IPS DF 4.7 (cell line): ENCODE results near the gene ZNF213.

Experiments used
- DNase-seq: peaks from one replicate; pipeline ENCODE4 v3.0.0-alpha.2; 2013; ENCODE audit warnings: low spot score; ENCODE audit errors: extremely low read depth

ZNF213 gene

DNA sequence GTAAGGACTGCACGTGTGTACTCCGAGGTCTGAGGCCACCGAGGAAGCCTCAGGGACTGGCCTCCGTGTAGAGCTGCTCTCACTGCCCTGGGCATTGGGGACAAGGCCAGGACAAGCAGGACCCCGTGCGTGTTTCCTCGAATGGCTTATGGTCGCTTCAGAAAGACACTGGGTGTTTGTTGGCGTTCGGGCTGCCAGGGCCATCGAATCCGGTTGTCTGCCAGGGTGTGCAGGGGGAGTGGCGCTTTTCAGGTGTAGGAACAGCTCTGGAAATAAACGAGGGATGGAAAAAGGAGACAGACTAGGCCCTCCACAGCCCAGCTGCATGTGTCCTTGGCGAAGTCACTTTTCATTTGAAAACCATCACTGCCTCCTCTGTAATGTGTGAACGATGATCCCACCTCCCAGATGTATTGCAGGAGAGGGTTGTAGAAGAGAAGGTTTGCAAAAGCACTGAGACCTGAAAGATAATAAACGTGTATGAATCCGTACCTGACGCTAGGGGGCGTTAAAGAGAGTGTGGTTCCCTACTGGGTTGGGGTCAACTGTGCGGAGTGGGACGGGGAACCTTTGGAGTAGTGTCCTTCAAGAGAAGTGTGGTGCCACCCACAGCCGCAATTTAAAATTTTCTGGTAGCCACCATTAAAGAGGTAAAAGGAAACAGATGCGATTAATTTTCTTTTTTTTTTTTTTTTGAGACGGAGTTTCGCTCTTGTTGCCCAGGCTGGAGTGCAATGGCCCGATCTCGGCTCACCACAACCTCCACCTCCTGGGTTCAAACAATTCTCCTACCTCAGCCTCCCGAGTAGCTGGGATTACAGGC is 33.6 kb upstream of the ZNF213 start:
- DNase-seq: no peak

GRCh38 chr16:3101841-3102470 is 32.9 kb upstream of the ZNF213 start:
- DNase-seq: no peak

DNA sequence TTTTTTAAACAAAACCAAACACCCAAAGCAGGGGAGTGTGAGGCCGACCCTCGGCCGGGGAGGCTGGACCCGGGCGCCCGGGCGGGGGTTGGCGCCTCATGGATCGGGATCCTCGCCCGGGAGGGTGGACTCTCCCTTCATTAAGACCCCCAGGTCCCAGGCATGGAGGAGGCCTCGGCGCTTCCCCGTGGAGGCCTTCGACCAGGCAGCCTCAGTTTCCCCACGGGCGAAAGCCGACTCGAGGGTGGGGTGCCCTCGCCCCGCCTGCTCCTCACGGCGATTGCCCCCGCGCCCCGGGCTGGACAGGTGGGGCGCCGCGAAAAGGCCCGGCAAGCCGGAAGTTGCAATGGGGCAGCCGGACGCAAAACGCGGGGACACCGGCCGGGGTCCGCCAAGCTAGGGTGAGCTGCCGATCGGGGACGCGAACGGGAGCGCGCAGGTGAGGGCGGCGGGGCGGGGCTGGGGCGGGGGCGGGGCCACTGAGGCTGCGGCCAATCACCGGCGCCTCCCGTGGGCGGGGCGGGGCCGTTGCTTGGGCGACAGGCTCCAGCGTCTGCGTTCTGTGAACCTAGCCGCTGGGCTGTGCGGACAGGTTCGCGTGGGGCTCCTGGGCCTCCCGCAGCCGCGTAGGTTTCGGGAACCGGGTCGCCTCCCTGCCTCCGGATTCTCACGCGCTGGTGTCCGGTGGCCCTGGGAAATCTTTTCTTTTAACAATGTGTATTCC is 28.5 kb upstream of the ZNF213 start:
- DNase-seq: no peak

DNA sequence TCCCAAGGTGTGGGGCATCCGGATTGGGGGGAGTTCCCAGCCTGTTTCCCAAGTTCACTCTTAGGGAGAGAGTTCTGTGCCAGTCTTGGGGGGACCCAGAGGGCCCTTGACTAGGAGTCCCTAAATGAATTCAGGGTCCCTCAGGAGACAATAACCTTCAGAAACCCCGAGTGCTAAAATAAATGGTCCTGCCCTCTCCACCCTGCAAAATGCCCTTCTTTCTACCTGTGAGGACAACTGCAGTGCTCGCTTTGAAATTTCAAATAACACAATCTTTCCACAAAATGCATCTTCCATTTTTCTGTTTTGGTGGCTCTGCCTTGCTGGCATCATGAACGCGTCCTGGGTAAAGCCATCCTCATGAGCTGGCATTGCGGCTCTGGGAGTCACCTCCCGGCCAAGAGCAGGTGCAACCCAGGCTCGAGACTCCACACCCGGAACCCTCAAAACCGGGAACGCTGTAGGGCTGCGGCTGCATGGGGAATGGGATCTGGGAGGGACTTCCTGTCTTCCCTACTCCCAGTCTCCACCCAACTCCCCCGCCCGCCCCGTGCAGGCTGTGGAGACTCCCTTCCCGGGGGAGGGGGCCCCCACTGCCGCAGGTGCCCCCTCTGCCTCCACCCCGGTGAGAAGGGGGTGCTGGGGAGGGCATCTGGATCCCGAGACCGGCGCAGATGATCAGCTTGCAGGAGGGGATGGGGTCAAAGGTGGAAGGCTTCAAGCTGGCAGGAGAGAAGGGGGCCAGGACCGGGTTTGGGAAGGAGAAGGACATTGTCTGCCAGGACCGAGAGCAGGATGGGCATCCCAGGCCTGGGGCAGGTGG is 22.6 kb upstream of the ZNF213 start, which contains the start of gene ZNF205:
TSS of gene ZNF205 (plus strand) at position 529 of the 823 bp plus-strand sequence. CDS start 845 bp downstream, outside the sequence.
- no peak for DNase-seq

GRCh38 chr16:3112881-3113574 is 21.8 kb upstream of the ZNF213 start:
- no peak for DNase-seq

DNA sequence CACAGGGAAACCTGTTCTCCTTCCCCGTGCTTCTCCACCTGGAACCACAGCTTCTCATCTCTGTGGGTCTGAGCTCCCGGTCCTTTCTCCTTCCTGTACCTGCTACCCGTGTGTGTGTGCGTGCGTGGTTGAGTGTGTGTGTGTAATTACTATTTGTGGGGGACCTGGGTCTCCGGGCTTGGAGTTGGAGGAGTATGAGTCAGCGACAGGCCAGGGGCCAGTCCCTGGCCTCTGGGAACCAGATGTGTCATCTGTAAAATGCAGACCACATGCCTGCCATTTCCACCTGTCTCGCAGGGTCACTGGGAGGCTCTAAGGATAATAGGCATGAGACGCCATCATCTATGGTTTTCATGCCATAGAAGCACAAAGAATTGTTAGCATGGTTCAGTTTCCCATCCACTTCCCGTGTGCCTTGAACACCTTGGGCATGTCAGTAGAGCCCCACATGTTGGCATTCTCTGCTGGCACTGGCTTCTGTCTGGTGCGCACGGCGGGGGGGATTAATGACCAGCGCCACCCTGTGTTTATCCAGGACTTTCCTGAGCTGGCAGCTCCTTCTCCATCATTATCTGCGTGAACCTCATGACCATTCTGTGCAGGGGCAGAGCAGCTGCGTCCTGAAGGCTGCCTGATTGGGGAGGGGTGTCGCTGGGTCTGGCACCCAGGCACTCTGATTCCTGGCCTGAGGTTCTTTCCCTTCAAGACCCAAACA is 20.9 kb upstream of the ZNF213 start:
- no peak for DNase-seq

DNA sequence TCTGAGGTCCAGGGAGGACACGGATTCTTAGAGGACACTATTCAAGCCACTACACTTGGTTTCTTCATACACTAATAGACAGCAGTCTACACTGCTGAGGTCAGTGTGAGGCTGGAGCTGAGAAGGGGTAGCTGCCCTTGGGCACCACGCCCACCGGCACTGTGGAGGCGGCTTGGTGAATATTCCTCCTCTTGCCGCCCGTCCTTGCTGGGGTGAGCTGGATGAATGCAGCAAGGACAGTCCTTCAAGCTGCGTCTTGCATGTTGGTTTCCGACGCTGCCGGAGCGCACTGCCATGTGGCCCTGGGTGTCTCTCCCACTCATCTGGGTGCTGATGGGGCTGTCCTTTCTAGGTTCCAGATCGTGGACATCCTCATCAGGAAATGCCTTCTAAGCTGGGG is 19.8 kb upstream of the ZNF213 start:
- no peak for DNase-seq

- DNase-seq: no peak
Measured at GRCh38 chr16:3115561-3115960, 19.3 kb upstream of the ZNF213 start.

GRCh38 chr16:3118204-3118790 is 16.5 kb upstream of the ZNF213 start:
- no peak for DNase-seq

DNA sequence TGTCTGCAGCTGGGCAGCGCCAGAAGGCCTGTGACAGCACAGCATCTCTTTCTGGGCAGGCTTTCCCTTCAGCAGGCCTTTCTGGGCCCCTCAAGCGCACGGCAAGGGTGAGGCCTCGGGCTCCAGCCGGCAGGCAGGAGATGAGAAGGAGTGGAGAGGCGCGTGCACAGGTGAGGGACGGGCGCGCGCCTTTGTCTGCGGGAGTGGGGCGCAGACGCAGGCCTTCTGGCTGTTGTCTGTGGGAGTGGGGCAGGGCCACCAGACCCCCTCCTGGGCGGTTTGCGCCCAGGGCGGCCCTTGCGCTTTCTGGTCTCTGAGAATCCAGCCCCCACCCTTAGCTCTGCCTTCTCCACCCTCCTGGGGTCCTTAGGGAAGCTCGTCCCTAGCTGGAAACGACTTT is 16.0 kb upstream of the ZNF213 start:
- no peak for DNase-seq

DNA sequence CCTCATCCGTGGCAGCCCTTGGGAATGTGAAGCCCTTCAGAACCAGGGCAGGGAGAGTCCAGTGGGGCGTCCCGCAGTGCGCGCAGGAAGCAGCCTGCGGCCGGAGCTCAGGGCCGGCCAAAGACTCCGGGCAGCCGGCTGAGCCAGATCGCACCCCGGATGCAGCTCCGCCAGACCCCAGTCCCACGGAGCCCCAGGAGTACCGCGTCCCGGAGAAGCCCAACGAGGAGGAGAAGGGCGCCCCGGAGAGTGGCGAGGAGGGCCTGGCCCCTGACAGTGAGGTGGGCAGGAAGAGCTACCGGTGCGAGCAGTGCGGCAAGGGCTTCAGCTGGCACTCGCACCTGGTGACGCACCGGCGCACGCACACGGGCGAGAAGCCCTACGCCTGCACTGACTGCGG is 15.5 kb upstream of the ZNF213 start:
- no peak for DNase-seq

DNA sequence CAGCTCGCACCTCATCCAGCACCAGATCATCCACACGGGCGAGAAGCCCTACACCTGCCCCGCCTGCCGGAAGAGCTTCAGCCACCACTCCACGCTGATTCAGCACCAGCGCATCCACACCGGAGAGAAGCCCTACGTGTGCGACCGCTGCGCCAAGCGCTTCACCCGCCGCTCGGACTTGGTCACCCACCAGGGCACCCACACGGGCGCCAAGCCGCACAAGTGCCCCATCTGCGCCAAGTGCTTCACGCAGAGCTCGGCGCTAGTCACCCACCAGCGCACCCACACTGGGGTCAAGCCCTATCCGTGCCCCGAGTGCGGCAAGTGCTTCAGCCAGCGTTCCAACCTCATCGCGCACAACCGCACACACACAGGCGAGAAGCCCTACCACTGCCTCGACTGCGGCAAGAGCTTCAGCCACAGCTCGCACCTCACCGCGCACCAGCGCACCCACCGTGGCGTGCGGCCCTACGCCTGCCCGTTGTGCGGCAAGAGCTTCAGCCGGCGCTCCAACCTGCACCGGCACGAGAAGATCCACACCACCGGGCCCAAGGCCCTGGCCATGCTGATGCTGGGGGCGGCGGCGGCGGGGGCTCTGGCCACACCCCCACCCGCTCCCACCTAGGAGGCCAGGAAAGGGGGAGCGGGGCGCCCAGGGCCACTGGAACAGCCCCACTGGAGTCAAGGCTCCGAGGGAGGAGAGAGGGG is 15.0 kb upstream of the ZNF213 start:
- DNase-seq: no peak

DNA sequence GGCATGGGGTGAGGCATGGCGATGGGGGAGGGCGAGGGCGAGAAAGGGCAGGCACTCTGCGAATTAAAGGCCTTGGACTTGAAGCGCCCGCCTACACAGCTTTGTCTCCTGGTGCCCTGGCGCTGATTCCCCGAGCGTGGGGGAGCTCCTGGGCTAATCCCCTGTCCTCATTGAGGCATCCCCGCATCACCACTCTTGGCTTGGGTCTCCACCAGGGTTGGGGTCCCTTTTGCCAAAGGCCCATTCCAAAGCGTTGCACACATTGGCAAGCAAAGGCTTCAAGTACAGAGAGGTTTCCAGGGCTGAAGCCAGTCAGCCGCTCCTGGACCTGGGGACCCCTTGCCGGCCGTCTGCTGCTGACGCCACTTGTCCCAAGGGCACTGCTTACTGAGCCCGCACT is 14.4 kb upstream of the ZNF213 start:
- no peak for DNase-seq

DNA sequence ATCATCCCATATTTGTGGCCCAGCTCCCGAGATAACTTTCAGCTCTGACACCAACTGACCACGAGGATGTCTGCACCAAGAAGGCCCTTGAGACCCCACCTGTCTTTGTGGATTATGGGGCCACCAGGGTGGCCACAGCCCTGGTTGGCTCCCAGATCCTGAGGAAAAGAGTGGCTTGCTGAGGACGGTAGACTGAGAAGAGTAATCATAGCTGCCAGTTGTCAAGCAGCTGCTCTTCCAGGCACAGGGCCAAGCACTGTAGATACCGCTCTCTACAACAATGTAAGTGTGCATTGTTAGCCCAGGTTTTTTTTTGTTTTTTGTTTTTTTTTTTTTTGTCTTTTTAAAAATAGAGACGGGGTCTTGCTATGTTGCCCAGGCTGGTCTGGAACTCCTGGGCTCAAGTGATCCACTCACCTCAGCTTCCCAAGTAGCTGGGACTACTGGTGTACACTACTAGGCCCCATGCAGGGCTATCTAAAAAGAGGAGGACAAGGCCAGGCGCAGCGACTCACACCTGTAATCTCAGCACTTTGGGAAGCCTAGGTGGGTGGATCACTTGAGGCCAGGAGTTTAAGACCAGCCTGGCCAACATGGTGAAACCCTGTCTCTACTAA is 12.9 kb upstream of the ZNF213 start:
- no peak for DNase-seq

- no peak for DNase-seq
Measured at GRCh38 chr16:3122926-3123570, 11.8 kb upstream of the ZNF213 start.

DNA sequence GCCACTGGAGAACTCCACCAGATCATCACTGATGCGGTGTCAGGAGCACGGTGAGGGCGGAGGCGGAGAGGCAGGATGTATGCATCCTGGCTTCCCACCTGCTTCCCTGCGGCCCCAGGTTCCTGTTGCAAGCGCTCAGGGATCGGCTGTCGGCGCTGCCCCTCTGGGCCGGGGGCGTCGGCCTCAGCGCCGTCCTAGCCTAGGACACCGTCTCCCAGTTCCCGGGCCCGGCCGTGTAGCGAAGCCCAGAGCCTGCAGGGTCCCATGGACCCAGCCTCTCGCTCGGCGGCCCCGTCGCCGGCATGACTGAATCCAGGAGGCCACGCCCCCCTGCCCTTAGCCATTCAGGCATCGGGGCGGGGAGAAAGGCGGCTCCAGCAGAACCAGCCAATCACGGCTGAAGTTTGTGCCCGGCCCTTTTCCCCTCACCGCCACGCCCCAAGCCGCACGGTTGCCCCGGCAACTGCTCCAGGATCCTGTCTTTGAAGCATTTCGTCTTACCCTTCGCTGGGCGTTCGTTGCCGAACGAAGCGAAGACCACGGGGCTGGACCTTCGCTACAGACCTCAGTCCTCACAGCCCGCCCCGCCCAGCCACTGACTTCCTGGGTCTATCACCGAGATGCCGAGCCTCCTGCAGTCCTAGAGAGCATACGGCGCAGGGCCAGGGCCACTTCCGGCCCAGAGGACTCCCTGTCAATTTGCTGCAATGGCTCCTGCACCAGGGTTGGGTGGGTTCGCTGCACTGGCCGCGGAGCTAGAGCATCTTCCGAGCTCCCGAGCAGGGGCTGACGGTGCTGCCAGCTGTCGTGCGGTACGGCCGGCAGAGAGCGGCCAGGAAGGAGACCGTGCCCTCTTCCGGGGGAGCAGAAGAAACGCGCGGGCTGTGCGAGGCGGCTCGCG is 10.6 kb upstream of the ZNF213 start:
- DNase-seq: no peak

- no peak for DNase-seq
Measured at GRCh38 chr16:3127745-3128144, 7.1 kb upstream of the ZNF213 start.
